Ovary (tissue), 3 donors: Measurements from ENCODE around the gene INPP5A.

ENCODE experiments used
- EP300 ChIP-seq: sonication (generic); formaldehyde crosslinking; IDR thresholded peaks from one replicate; pipeline ENCODE4 v1.6.1; 2017; ENCODE audit warnings: antibody characterized with exemption
- POLR2A ChIP-seq: fragments of 450-650 bp; IDR thresholded peaks from one replicate; pipeline ENCODE4 v1.6.1; 2017; ENCODE audit warnings: antibody characterized with exemption, mild to moderate bottlenecking, moderate library complexity
- TF ChIP-seq, protein P1 (sequence below), 3 donors: fragments of 450-650 bp in 2 of 3; fragments of 200-600 bp in 1 of 3; IDR thresholded peaks; one replicate each; pipeline versions ENCODE4 v1.5.1 to v1.8.0; 2016 to 2022; ENCODE audit warnings: antibody characterized with exemption in 3 of 3, mild to moderate bottlenecking in 1 of 3
- donor health status: DM: no; HTN: no; CAD: no.

DNA sequence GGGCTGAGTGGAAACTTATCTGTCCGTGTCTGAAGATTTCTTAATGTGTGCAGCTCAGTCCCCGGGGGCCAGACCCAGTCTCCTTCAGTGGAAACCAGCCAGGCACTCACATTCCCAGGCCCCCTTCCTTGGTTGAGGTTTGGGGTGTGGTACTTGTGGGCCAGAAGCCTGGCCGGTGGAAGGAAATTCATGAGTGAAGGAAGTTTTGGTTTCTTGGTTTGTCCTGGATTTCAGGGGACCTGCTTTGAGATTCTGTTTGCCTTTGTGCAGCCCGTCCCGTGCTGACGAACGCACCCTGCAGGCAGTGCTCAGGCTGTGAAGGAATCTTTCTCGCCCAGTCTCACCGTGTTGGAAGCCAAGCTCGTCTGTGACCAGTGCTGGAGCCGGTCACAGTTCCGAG, 2.9 kb downstream of the INPP5A start:
- TF ChIP-seq POLR2A (no peak), EP300 (no peak)
- TF ChIP-seq, protein P1, sequence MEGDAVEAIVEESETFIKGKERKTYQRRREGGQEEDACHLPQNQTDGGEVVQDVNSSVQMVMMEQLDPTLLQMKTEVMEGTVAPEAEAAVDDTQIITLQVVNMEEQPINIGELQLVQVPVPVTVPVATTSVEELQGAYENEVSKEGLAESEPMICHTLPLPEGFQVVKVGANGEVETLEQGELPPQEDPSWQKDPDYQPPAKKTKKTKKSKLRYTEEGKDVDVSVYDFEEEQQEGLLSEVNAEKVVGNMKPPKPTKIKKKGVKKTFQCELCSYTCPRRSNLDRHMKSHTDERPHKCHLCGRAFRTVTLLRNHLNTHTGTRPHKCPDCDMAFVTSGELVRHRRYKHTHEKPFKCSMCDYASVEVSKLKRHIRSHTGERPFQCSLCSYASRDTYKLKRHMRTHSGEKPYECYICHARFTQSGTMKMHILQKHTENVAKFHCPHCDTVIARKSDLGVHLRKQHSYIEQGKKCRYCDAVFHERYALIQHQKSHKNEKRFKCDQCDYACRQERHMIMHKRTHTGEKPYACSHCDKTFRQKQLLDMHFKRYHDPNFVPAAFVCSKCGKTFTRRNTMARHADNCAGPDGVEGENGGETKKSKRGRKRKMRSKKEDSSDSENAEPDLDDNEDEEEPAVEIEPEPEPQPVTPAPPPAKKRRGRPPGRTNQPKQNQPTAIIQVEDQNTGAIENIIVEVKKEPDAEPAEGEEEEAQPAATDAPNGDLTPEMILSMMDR (IDR thresholded peaks at IDR 0.05) = no peak
